GM19452 (cell line): ENCODE results near the gene MGAT5B.
"Not testable (repeated sequence)": the region's sequence is repeated elsewhere in the genome, so short reads cannot be mapped to it uniquely, and the experiment has no call there.

Source experiments
- ATAC-seq: cut with Tn5 transposase; IDR thresholded peaks from one replicate; pipeline ENCODE4 v1.9.1; 2021; ENCODE audit not compliant: unreplicated experiment

Gene MGAT5B

GRCh38 chr17:76972046-76972641 is 103.9 kb downstream of the MGAT5B start:
- ATAC-seq = no peak

- no peak for ATAC-seq
Observed at GRCh38 chr17:76973040-76973439, 104.8 kb downstream of the MGAT5B start.

GRCh38 chr17:76974721-76975120 is 106.5 kb downstream of the MGAT5B start:
- no peak for ATAC-seq

- ATAC-seq = not testable (repeated sequence)
Observed at GRCh38 chr17:76978050-76978449, 109.8 kb downstream of the MGAT5B start.

GRCh38 chr17:76981545-76982295 is 113.5 kb downstream of the MGAT5B start:
- no peak for ATAC-seq

GRCh38 chr17:76982408-76983074 is 114.3 kb downstream of the MGAT5B start:
- no peak for ATAC-seq

GRCh38 chr17:76983075-76983775 is 115.0 kb downstream of the MGAT5B start:
- ATAC-seq = no peak

GRCh38 chr17:76986365-76986764 is 118.2 kb downstream of the MGAT5B start:
- no peak for ATAC-seq

- ATAC-seq = no peak
Observed at GRCh38 chr17:76987486-76988093, 119.4 kb downstream of the MGAT5B start.

- ATAC-seq = no peak
Observed at GRCh38 chr17:76988796-76989195, 120.6 kb downstream of the MGAT5B start.

- no peak for ATAC-seq
Observed at GRCh38 chr17:76989519-76989918, 121.3 kb downstream of the MGAT5B start.

- ATAC-seq = no peak
Observed at GRCh38 chr17:76992891-76993290, 124.7 kb downstream of the MGAT5B start.

GRCh38 chr17:76993651-76994050 is 125.4 kb downstream of the MGAT5B start:
- no peak for ATAC-seq

GRCh38 chr17:76994237-76994637 is 126.0 kb downstream of the MGAT5B start:
- ATAC-seq = no peak

GRCh38 chr17:76995387-76996105 is 127.3 kb downstream of the MGAT5B start:
- no peak for ATAC-seq

GRCh38 chr17:76996741-76997694 is 128.8 kb downstream of the MGAT5B start:
- no peak for ATAC-seq

GRCh38 chr17:76997981-76998531 is 129.9 kb downstream of the MGAT5B start:
- no peak for ATAC-seq

GRCh38 chr17:76998839-76999238 is 130.6 kb downstream of the MGAT5B start:
- no peak for ATAC-seq
